ENCODE data around the gene NAV2.

NAV2 gene

GRCh38 chr11:19918302-19919049, 205.8 kb downstream of the NAV2 start:
- Histone ChIP-seq H3K4me3 (ENCODE audit: low read depth in 1 of 2, low read length in 1 of 2) (no peak overlapping the region), H3K27me3 (peaks cover 46% of the 10 kb centered on the region), H3K9me3 (no peaks in the 10 kb centered on the region), H3K27ac (no peak overlapping the region), H3K4me1 (ENCODE audit: control insufficient read depth in 1 of 2, insufficient read depth in 1 of 2, low read depth in 1 of 2, low read length in 1 of 2) (no peaks in the 10 kb centered on the region), H3K36me3 (no peaks in the 10 kb centered on the region)
- TF ChIP-seq CTCF (IDR thresholded peaks at IDR 0.05): no peak

GRCh38 chr11:19919050-19919561, 206.5 kb downstream of the NAV2 start:
- no peaks in the 10 kb centered on the region for H3K36me3 ChIP-seq

GRCh38 chr11:19920982-19921381, 208.3 kb downstream of the NAV2 start:
- H3K27me3 ChIP-seq: peaks cover 53% of the 10 kb centered on the region
- no peak for TF ChIP-seq CTCF (IDR thresholded peaks at IDR 0.05)

More at GRCh38 chr11:19919050-19919561, 206.5 kb downstream of the NAV2 start:
- H3K4me1 ChIP-seq (ENCODE audit: control insufficient read depth in 1 of 2, insufficient read depth in 1 of 2, low read depth in 1 of 2, low read length in 1 of 2): no peaks in the 10 kb centered on the region
- TF ChIP-seq CTCF (IDR thresholded peaks at IDR 0.05): no peak
- H3K27me3 ChIP-seq: peaks cover 50% of the 10 kb centered on the region
- no peak overlapping the region for H3K4me3 ChIP-seq (ENCODE audit: low read depth in 1 of 2, low read length in 1 of 2)
- H3K27ac ChIP-seq: no peak overlapping the region
- H3K9me3 ChIP-seq: no peaks in the 10 kb centered on the region

GRCh38 chr11:19921976-19922688, 209.5 kb downstream of the NAV2 start:
- Histone ChIP-seq H3K36me3 (no peaks in the 10 kb centered on the region), H3K27ac (no peak overlapping the region), H3K4me3 (ENCODE audit: low read depth in 1 of 2, low read length in 1 of 2) (no peak overlapping the region), H3K27me3 (peaks cover 56% of the 10 kb centered on the region), H3K9me3 (no peaks in the 10 kb centered on the region), H3K4me1 (ENCODE audit: control insufficient read depth in 1 of 2, insufficient read depth in 1 of 2, low read depth in 1 of 2, low read length in 1 of 2) (no peaks in the 10 kb centered on the region)
- no peak for TF ChIP-seq CTCF (IDR thresholded peaks at IDR 0.05)

More at GRCh38 chr11:19920982-19921381, 208.3 kb downstream of the NAV2 start:
- Histone ChIP-seq H3K36me3 (no peaks in the 10 kb centered on the region), H3K4me3 (ENCODE audit: low read depth in 1 of 2, low read length in 1 of 2) (no peak overlapping the region), H3K27ac (no peak overlapping the region), H3K4me1 (ENCODE audit: control insufficient read depth in 1 of 2, insufficient read depth in 1 of 2, low read depth in 1 of 2, low read length in 1 of 2) (no peaks in the 10 kb centered on the region), H3K9me3 (no peaks in the 10 kb centered on the region)

GRCh38 chr11:19922689-19923035, 210.0 kb downstream of the NAV2 start:
- H3K9me3 ChIP-seq: no peaks in the 10 kb centered on the region
- TF ChIP-seq CTCF (IDR thresholded peaks at IDR 0.05): no peak
- H3K27ac ChIP-seq: no peak overlapping the region
- H3K4me1 ChIP-seq (ENCODE audit: control insufficient read depth in 1 of 2, insufficient read depth in 1 of 2, low read depth in 1 of 2, low read length in 1 of 2): no peaks in the 10 kb centered on the region
- H3K27me3 ChIP-seq: peaks cover 59% of the 10 kb centered on the region
- no peaks in the 10 kb centered on the region for H3K36me3 ChIP-seq
- H3K4me3 ChIP-seq (ENCODE audit: low read depth in 1 of 2, low read length in 1 of 2): no peak overlapping the region

Data from neutrophil (primary cell).